Measurements from ENCODE around the gene APLP2.

- no peak for TF ChIP-seq CTCF (IDR thresholded peaks at IDR 0.05)
- no peak for TF ChIP-seq POLR2A (IDR thresholded peaks at IDR 0.05)
- TF ChIP-seq POLR2AphosphoS5 (IDR thresholded peaks at IDR 0.05): no peak
Measured at GRCh38 chr11:130023204-130023603, 46.5 kb upstream of the APLP2 start.
